Suppressor macrophage treated with lipopolysaccharide for 4 hours (primary cell): ENCODE data around the gene ABTB1.

Source experiments
- DNase-seq: peaks from one replicate; pipeline ENCODE4 v3.0.0-alpha.2; 2020

The ABTB1 gene

DNA sequence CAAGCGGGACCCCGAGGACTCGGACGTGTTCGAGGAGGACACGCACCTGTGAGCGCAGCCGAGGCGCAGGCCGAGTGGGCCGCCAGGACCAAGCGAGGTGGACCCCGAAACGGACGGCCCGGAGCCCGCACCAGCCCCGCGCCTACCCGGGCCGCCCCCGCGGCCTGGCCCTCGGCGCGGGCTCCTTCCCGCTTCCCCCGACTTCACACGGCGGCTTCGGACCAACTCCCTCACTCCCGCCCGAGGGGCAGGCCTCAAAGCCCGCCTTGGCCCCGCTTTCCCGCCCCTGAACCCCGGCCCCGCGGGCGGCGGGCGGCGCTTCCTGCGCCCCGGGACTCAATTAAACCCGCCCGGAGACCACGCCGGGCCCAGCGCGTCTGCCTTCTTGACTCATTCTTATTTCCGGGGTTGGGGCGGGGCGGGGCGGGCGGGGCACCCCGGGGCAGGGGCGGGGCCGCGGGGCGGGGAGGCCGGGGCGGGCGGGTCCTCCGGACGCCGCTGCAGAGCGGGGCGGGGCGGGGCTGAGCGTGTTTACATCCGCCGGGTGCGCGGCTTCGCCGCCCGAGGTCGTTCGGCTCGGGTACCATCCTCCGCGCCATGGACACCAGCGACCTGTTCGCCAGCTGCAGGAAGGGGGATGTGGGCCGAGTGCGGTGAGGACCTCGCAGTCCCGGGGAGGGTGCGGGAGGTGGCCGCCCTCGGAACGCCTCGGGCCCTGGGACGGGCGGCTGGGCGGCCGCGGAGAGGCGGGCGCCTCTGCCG is at the start of gene ABTB1:
Gene ABTB1, plus strand, starts transcription at position 524 of the 762 bp plus-strand sequence. Its CDS starts 74 bp downstream, at position 598.
- peak; percentile 92 for DNase-seq

DNA sequence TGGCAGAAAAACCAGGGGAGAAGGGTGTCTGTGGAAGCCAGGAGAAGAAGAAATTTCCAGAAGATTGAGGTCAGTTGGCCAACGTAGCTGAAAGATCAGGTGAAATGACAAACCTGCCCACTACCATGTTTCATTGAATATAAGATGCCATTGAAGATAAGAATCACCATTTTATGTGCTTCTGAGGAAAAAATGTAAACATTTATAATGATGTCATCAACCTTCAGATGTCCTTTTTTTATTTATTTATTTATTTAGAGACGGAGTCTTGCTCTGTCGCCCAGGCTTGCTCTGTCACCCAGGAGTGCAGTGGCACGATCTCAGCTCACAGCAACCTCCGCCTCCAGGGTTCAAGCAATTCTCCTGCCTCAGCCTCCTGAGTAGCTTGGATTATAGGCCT is 48.7 kb upstream of the ABTB1 start:
- DNase-seq, result no peak

- no peak for DNase-seq
Measured at GRCh38 chr3:127625821-127626220, 46.9 kb upstream of the ABTB1 start.

DNA sequence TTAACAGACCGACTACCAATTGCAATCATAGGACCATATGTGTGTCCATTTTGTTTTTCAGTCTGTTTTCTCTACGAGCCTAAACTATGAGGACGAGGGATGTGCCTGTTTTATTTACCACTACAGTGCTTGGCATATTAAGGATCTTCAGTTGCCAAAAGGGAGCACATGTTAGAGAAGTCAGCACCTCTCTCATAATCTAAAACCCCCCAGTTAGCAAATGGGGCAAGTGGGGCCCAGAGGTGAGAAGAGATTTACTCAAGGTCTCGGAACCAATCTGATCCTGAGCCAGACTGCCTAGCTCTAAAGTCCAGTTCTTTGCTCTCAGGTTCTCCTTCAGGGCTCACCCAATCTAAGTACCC is 44.3 kb upstream of the ABTB1 start:
- DNase-seq, result no peak

GRCh38 chr3:127628788-127629466 is 43.8 kb upstream of the ABTB1 start, which contains the start of gene PODXL2:
PODXL2 (plus strand) TSS chr3:127629185; CDS start chr3:127629220, 35 bp downstream.
- DNase-seq, result peak; percentile 45

DNA sequence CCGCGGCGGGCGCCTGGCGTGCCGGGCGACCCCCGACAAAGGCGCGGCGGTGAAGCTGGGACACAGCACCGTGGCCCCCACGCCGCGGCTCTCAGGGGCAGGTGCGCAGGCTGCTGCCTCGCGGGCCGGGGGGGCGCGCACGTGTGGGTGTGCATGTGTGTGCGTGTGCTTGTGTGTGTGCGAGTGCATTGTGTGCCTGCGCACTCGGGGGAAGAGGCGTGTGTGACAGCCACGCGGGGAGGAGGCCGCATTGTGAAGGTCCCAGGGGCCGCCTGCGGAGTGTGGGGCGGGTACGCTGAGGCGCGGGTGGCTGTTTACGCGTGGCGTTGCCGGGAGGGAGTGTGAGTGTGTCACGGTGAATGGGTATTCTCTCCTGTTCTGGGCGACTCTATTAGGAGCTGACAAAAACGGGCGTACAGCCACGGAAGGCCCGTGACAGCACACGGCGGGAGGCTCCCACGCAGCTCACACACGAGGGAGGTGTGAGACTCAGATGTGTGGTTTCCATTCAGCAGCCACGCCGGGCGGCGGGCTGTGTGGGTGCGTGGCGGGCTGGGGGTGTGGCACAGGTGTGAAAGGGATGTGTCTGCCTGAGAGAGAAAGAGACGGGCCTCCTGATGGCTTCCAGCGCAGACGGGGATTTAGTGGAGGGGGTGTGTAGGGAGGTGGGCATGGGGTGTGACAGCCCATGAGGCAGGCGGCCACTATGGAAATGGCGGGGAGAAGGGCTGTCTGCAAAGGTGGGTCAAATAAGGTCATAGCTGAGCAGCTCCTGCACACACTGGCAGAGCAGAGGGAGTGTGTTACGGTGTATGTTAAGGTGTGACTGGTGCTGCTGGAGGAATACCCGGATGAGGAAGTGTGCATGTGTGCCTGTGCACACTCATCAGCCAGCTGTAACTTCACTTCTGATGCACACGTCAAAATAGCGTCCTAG is 43.0 kb upstream of the ABTB1 start:
- DNase-seq, result no peak

GRCh38 chr3:127630811-127631714 is 41.7 kb upstream of the ABTB1 start:
- DNase-seq, result no peak

GRCh38 chr3:127632035-127632820 is 40.5 kb upstream of the ABTB1 start:
- no peak for DNase-seq

DNA sequence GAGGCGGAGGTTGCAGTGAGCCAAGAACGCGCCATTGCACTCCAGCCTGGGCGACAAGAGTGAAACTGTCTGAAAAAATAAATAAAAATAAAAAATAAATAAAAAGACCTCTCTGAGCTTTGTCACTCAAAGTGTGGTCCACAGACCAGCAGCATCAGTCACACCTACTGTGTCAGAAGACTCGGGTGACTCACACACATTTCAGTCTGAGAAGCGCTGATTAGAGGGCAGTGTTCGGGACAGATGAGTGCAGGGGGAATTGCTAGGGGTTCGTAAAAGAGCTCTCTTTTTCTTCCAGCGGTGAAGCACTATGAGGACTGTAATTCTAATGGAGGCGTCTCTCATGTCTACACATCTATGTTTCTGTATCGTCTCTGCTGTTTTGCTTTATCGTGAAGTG is 38.1 kb upstream of the ABTB1 start:
- no peak for DNase-seq

GRCh38 chr3:127637546-127637945 is 35.2 kb upstream of the ABTB1 start:
- DNase-seq, result no peak

DNA sequence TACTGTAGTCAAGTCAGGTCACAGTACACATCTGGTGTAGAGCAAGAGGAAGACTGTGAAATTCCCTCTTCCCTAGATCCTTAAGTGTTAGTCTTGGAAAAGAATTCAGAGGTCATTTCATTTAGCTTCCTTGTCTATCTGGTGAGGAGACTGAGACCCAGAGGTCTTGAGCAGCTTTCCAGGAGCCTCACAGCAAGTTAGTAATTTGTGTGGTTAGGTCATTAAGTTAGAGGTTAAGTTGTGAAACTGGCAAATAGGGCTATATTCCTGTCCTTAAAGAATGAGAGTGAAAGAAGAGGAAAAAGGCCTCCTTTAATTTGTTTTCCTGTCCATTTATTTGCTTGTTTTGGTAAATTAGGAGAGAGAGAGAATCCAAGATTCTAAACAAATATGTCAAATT is 34.8 kb upstream of the ABTB1 start:
- no peak for DNase-seq

GRCh38 chr3:127639173-127640041 is 33.3 kb upstream of the ABTB1 start:
- no peak for DNase-seq

GRCh38 chr3:127640042-127640355 is 32.8 kb upstream of the ABTB1 start:
- DNase-seq, result no peak

GRCh38 chr3:127644641-127645370 is 27.9 kb upstream of the ABTB1 start:
- DNase-seq, result no peak

GRCh38 chr3:127645371-127646015 is 27.3 kb upstream of the ABTB1 start:
- DNase-seq, result no peak

DNA sequence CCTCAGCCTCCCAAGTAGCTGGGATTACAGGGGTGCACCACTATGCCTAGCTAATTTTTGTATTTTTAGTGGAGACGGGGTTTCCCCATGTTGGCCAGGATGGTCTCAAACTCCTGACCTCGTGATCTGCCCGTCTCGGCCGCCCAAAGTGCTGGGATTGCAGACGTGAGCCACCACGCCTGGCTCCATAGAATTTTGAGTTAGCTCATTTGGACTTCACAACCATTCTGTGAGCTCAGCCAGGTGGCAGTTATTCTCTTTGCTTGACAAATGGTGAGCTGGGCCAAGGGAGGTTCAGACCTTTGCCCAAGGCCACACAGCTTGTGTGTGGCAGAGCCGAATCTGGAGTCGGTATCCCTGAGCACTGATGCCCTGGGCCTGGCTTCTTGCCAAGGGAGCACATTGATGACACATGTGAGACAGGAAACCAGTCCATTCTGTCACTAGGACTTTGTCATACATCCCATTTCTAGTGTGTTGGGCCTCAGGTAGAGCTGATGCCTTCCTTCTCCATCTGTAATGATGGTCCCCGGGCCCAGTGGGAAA is 26.2 kb upstream of the ABTB1 start:
- no peak for DNase-seq

- DNase-seq, result no peak
Measured at GRCh38 chr3:127647166-127647844, 25.4 kb upstream of the ABTB1 start.

DNA sequence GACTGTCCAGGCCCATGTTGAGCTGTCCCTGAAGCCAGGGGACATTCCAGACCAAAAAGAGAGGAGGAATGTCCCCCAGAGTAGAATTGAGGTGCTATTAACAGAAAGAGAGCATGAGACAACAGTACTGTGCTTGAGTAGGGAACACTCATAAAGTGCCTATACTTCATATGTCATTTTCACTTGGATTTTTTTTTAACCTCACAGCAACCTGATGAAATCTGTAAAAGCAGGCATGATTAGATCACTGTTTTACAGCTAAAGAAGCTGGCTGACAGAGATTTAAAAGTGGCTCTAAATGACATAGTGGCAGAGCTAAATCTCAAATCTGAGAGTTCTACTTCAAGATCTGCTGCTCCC is 24.9 kb upstream of the ABTB1 start:
- no peak for DNase-seq
